Measurements from ENCODE around the gene CDC14A.

CDC14A gene

DNA sequence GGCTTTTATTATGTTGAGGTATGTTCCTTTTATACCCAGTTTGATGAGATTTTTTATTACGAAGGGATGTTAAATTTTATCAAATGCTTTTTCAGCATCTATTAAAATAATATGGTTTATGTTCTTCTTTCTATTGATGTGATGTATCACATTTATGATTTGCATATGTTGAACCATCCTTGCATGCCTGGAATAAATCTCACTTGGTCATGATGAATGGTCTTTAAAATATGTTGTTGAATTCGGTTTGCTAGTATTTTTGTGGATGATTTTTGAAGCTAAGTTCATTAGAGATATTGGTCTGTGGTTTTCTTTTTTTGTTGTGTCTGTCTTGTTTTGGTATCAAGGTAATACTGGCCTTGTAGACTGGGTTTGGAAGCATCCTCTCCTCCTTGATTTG lies 199.7 kb downstream of the CDC14A start:
- H3K4me3 ChIP-seq: no peak overlapping the region
- peaks cover 2 to 30% (median 16%) of the 10 kb centered on the region in 3 donors for H3K9me3 ChIP-seq
- H3K4me1 ChIP-seq: no peaks in the 10 kb centered on the region
- intact Hi-C loops (cut with DNase I; ENCODE audit: low total_unique reads): no loop called here
- no peak overlapping the region for H3K27ac ChIP-seq
- H3K36me3 ChIP-seq: no peaks in the 10 kb centered on the region
- H3K27me3 ChIP-seq: no peaks in the 10 kb centered on the region
- no peak for DNase-seq
- no peak for TF ChIP-seq CTCF (IDR thresholded peaks at IDR 0.05)

- Histone ChIP-seq H3K27ac (no peak overlapping the region), H3K36me3 (no peaks in the 10 kb centered on the region), H3K4me3 (no peak overlapping the region), H3K27me3 (no peaks in the 10 kb centered on the region), H3K4me1 (no peaks in the 10 kb centered on the region), H3K9me3 (peaks cover 2 to 30% (median 22%) of the 10 kb centered on the region in 3 donors)
- intact Hi-C loops (cut with DNase I; ENCODE audit: low total_unique reads): no loop called here
- TF ChIP-seq CTCF (IDR thresholded peaks at IDR 0.05): no peak
- DNase-seq: no peak
Measured at GRCh38 chr1:100552922-100553321, 200.6 kb downstream of the CDC14A start.

DNA sequence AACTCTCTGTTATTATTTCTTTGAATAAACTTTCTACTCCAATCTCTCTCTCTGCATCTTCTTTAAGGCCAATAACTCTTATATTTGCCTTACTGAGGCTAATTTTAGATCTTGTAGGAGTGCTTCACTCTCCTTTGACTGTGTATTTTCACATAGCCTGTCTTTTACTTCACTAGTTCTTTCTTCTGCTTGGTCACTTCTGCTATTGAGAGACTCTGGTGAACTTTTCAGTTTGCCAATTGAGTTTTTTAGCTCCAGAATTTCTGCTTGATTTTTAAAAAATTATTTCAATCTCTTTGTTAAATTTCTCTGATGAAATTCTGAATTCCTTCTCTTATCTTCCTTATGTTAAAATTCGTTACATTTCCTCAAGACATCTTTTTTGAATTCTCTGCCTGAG lies 203.9 kb downstream of the CDC14A start:
- DNase-seq: no peak
- Histone ChIP-seq H3K4me1 (no peaks in the 10 kb centered on the region), H3K9me3 (peaks cover 2 to 26% (median 22%) of the 10 kb centered on the region in 3 donors), H3K4me3 (no peak overlapping the region), H3K27me3 (no peaks in the 10 kb centered on the region), H3K36me3 (no peaks in the 10 kb centered on the region), H3K27ac (no peak overlapping the region)
- no peak for TF ChIP-seq CTCF (IDR thresholded peaks at IDR 0.05)
- intact Hi-C loops (cut with DNase I; ENCODE audit: low total_unique reads): no loop called here

DNA sequence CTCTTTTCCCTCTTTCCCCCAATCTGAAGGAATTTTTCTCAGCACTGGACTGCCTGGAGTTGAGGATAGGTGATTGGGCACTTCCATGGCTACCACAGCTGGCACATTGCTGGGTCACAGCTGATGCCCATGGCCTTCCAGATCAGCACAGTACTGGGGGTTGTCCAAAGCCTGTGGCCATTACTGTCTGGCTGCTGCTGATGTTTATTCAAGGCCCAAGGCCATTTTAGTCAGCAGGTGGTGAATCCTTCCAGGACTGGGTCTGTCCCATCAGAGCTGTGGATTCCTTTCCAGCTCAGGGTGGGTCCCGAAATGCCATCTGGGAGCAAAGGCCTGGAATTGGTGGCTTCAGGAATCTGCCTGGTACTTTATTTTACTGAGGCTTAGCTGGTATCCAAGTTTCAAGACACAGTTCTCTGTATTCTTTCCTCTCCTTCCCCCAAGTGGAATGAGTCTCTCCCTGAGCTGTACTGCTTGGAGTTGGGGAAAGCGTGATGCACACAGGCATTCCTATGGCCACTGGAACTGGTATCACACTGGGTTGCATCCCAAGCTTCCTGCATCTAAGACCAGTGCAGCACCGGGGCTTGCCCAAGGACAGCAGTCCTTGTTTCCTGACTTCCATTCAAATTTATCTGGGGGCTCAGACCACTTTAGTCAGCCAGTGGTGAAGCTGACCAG lies 204.8 kb downstream of the CDC14A start:
- Histone ChIP-seq H3K4me3 (no peak overlapping the region), H3K27me3 (no peaks in the 10 kb centered on the region), H3K36me3 (no peaks in the 10 kb centered on the region), H3K9me3 (peaks cover 2 to 26% (median 18%) of the 10 kb centered on the region in 3 donors), H3K27ac (no peak overlapping the region), H3K4me1 (no peaks in the 10 kb centered on the region)
- no peak for TF ChIP-seq CTCF (IDR thresholded peaks at IDR 0.05)
- DNase-seq: no peak
- intact Hi-C loops (cut with DNase I; ENCODE audit: low total_unique reads): no loop called here

DNA sequence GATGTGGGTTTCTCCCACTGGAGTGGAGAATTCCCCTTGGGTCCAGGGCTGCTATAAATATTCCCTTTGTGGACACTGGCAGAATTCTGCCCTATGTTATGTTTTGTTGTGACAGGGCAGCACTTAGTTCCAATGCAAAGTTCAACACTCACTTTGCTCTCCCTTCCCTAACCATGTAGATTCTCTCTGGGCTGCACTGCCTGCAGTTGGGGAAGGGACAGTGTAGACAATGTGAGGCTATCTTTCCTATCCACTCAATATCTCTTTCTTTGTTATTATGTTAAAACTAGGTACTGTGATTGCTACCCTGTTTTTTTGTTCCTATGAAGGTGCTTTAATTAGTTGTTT lies 205.3 kb downstream of the CDC14A start:
- intact Hi-C loops (cut with DNase I; ENCODE audit: low total_unique reads): no loop called here
- no peak overlapping the region for H3K27ac ChIP-seq
- TF ChIP-seq CTCF (IDR thresholded peaks at IDR 0.05): no peak
- no peaks in the 10 kb centered on the region for H3K27me3 ChIP-seq
- H3K9me3 ChIP-seq: peaks cover 2 to 26% (median 18%) of the 10 kb centered on the region in 3 donors
- no peaks in the 10 kb centered on the region for H3K36me3 ChIP-seq
- DNase-seq: no peak
- H3K4me1 ChIP-seq: no peaks in the 10 kb centered on the region
- no peak overlapping the region for H3K4me3 ChIP-seq

DNA sequence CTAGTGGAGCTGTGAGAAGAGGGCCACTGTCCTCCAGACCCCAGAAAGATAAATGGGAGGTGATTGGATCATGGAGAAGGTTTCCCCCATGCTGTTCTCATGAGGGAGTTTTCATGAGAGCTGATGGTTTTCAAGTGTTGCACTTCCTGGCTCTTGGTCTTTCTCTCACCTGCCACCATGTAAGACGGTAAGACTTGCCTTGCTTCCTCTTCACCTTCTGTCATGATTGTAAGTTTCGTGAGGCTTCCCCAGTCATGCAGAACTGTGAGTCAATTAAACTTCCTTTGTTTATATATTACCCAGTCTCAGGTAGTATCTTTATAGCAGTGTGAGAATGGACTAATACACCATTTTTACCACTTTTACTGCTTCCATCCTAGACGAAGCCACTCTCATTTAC lies 213.2 kb downstream of the CDC14A start:
- H3K36me3 ChIP-seq: no peaks in the 10 kb centered on the region
- TF ChIP-seq CTCF (IDR thresholded peaks at IDR 0.05): no peak
- intact Hi-C loops (cut with DNase I; ENCODE audit: low total_unique reads): no loop called here
- H3K9me3 ChIP-seq: no peaks in the 10 kb centered on the region
- H3K27me3 ChIP-seq: no peaks in the 10 kb centered on the region
- no peaks in the 10 kb centered on the region for H3K4me1 ChIP-seq
- DNase-seq: no peak
- no peak overlapping the region for H3K4me3 ChIP-seq
- H3K27ac ChIP-seq: no peak overlapping the region

Data from tibial artery (tissue), 4 donors.